Mammary epithelial cell (primary cell): ENCODE results near the gene COL4A2.

Experiments used
- EZH2 ChIP-seq: IDR thresholded peaks from 2 replicates; pipeline ENCODE4 v1.6.1; 2012; ENCODE audit warnings: low read length, inconsistent platforms, borderline replicate concordance
- TF ChIP-seq, protein P1 (sequence below), 2 donors: IDR thresholded peaks in 1 of 2; conservative IDR thresholded peaks in 1 of 2; 2 replicates each; pipeline ENCODE4 v1.5.1; 2011 to 2012; ENCODE audit warnings: inconsistent platforms in 2 of 2, low read length in 2 of 2, mild to moderate bottlenecking in 2 of 2, control low read depth in 1 of 2, low read depth in 1 of 2; ENCODE audit not compliant: insufficient read depth in 1 of 2; ENCODE audit errors: extremely low read depth in 1 of 2

DNA sequence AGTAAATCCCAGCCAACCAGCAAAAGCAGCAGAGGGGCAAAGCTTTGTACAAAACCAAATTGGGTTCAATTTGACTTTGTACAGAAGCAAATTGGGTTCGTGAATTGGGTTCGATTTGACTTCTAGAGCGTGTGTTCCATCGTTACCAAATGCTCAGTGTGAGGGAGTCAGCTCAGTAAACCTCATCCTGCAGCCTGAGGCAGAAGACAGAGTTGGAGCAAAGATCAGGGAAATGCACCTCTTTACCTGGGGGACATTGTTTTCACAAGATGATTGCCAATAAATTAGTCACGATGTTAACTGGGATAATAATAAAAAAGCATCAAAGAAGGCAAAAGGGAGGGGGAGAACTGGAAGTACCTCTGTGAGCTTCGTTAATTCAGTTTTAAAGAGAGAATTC, 252.9 kb downstream of the COL4A2 start:
- TF ChIP-seq, protein P1, sequence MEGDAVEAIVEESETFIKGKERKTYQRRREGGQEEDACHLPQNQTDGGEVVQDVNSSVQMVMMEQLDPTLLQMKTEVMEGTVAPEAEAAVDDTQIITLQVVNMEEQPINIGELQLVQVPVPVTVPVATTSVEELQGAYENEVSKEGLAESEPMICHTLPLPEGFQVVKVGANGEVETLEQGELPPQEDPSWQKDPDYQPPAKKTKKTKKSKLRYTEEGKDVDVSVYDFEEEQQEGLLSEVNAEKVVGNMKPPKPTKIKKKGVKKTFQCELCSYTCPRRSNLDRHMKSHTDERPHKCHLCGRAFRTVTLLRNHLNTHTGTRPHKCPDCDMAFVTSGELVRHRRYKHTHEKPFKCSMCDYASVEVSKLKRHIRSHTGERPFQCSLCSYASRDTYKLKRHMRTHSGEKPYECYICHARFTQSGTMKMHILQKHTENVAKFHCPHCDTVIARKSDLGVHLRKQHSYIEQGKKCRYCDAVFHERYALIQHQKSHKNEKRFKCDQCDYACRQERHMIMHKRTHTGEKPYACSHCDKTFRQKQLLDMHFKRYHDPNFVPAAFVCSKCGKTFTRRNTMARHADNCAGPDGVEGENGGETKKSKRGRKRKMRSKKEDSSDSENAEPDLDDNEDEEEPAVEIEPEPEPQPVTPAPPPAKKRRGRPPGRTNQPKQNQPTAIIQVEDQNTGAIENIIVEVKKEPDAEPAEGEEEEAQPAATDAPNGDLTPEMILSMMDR (conservative IDR thresholded peaks at IDR 0.05 in 1 of 2, IDR thresholded peaks at IDR 0.05 in 1 of 2; ENCODE audit: extremely low read depth in 1 of 2, insufficient read depth in 1 of 2, low read depth in 1 of 2, low read length in 2 of 2): no peak
- TF ChIP-seq EZH2: no peak
